Stimulated activated CD4-positive, alpha-beta T cell treated with anti-CD3 and anti-CD28 coated beads, Interleukin-2, amount 100 ng/mL, for 4 hours (primary cell): ENCODE results near the gene CRACDL.
"Not testable (repeated sequence)": the region's sequence is repeated elsewhere in the genome, so short reads cannot be mapped to it uniquely, and the experiment has no call there.

Experiments
- DNase-seq: peaks from one replicate; pipeline ENCODE4 v3.0.0-alpha.2; 2020; ENCODE audit warnings: low read depth

The CRACDL gene

GRCh38 chr2:98903767-98904485 lies 32.1 kb downstream of the CRACDL start:
- DNase-seq: no peak

DNA sequence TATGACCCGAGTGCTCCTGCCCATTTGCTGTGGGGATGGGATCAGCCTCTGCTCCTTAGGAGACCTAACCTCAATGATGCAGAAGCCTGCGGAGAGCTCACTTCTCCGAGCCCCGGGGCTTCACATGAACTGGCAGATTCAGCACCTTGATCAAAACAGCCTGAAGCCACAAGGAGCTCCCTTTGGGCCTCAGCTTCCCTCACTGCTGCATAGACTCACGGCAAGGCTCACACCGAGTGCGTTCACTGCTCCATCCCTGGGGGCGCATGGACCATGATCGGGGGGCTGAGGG lies 33.0 kb downstream of the CRACDL start:
- DNase-seq: no peak

GRCh38 chr2:98902209-98903063 lies 33.6 kb downstream of the CRACDL start:
- no peak for DNase-seq

- no peak for DNase-seq
These were observed 34.3 kb downstream of the CRACDL start for GRCh38 chr2:98901702-98902101.

DNA sequence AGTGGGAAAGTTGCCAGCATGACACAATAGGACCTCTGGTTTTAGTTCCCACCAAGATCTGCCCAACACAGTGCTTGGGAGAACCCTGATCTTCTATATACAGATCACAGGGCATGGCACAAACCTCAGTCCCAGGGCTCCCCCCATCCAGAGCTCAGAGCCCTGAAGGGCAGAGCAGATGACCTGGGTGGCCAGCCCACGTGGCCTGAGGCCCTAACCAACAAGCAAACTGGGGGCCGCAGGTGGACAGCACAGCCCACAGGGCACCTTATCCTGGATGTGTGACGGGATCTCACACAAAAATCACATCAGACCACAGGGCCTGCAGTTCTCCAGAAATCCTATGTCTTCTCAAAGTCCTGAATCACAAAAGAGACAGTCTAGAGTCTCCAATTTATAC lies 34.7 kb downstream of the CRACDL start:
- no peak for DNase-seq

GRCh38 chr2:98900721-98901120 lies 35.3 kb downstream of the CRACDL start:
- DNase-seq: no peak

- not testable (repeated sequence) for DNase-seq
These were observed 36.3 kb downstream of the CRACDL start for GRCh38 chr2:98899703-98900078.

DNA sequence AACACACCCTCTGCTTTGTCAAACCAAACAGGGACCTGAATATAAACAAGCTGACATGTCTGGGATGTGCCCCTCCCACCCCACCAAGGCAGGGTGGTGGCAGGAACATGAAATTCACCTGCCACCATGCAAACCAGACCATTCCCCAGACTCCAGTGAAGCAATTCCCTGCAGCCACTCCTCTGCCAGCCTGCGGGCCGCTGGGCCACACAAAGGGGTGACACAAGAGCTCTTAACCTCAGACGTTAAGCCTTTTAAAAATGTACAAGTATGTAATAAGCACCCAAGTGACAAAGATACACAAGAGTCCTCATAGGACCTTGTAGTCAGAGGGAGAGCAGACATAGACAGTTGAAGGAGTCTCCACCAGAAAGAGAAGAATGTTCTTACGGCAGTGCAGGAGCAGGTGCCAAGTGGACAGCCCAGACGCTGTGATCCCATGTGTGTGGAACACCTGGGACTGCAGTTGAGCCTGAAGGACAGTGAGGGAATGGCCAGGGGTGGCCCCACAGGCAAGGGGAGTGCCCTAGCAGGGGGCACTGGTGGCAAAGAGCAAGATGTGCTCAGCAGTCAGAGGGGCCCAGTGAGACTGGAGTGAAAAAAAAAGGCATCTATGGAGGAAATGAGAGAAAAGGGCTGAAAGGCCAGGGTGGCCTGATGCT lies 36.9 kb downstream of the CRACDL start:
- no peak for DNase-seq

DNA sequence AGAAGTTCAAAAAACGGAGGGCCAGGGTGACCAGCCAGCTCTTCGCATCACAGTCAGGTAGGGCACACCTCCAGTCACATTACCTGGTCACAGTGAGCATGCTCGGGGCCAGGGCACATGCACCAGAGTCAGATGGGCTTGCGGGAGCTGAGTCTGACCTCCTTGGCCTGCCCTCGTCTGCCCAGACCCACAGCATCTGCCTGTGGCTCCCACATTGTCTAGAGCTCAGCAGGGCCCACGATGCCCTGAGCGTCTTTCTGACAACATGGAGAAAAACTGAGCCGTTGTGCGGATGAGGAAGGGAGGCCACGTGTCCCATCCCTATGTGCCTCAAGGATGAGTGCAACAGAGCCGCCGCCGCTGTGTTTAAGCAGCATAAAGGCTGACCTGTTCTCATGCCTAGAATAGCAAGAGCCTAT lies 37.6 kb downstream of the CRACDL start:
- DNase-seq: no peak

GRCh38 chr2:98897746-98898145 lies 38.3 kb downstream of the CRACDL start:
- no peak for DNase-seq

GRCh38 chr2:98896944-98897343 lies 39.1 kb downstream of the CRACDL start:
- DNase-seq: no peak

- no peak for DNase-seq
These were observed 39.6 kb downstream of the CRACDL start for GRCh38 chr2:98896416-98896815.

DNA sequence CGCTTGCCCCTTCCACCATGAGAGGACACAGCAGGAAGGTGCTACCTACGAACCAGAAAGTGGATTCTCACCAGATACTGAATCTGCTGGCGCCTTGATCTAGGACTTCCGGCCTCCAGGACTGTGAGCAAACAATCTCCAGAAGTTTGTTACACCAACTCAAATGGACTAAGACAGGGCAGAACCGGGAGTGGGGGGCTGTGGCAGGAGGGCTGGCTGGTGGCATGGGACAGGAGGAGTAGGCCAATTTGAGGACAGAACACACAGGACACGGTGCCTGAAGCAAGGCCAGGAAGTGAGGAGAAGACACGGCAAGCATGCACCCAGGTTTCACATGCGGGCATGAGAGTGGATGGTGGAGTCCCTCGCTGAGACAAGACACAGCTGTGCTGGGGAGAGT lies 40.1 kb downstream of the CRACDL start:
- DNase-seq: no peak

GRCh38 chr2:98895221-98895620 lies 40.8 kb downstream of the CRACDL start:
- DNase-seq: no peak

DNA sequence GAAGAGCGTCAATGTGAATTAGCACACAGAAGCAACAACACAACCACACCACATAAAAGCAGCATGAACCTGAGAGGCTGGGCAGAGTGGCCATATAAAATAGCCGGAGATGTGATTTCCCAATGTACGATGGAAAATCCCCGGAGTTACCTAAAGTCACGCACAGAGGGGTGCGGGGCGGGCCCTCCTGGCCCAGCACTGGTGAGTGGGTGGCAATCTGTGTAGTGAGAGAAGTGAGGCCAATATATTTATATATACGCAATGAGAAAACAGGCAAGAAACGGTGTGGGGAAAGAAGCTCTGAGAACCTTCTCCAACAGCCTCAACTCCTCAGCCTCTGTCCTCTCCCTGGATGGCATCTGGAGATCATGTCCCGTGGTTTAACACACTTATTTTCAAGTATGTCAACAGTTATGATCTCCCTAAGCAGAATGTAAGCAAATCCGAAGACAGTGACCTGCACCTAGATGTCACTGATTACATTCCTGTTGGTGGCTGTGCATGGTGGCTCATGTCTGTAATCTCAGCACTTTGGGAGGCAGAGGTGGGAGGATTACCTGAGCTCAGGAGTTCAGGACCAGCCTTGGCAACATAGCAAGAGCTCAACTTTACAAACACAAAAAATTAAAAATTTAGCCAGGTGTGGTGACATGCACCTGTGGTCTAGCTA lies 41.6 kb downstream of the CRACDL start:
- DNase-seq: no peak

DNA sequence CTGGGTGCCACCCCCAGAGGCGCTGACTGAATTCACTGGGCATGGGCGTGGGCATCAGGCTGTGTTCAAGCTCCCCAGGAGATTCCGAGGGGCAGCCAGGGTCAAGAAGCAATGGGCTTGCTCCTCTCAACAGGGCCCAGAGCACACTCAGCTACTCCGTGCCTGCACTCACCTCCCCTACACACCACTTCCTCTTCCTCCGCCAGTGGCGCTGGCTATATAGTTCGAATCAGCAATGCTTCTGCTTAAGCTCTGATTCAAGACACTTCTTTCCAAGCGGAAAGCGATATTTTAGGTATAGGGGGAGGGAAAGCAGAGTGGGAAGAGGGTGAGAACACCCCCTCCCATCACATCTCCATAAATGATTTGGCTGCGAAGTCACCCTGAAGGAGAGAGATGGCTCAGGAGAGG lies 42.1 kb downstream of the CRACDL start:
- no peak for DNase-seq

- no peak for DNase-seq
These were observed 43.2 kb downstream of the CRACDL start for GRCh38 chr2:98892871-98893270.

DNA sequence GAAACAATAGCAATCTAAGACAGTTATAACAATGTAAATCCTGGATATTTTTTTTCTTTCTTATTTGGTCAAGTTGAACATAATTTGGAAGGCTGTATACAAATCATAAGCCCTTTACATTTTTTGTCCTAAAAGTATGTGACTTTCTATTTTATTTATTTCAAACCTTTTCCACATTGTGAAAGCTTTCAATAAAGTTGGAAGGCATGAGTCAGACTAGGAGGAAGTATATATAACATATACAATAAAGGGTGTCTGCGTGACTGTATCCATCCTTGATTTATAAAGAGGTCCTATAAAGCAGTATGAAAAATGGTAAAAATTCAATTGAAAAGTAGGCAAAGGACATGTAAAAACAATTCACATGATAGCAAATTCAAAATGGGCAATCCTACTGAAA lies 44.4 kb downstream of the CRACDL start:
- DNase-seq: no peak

DNA sequence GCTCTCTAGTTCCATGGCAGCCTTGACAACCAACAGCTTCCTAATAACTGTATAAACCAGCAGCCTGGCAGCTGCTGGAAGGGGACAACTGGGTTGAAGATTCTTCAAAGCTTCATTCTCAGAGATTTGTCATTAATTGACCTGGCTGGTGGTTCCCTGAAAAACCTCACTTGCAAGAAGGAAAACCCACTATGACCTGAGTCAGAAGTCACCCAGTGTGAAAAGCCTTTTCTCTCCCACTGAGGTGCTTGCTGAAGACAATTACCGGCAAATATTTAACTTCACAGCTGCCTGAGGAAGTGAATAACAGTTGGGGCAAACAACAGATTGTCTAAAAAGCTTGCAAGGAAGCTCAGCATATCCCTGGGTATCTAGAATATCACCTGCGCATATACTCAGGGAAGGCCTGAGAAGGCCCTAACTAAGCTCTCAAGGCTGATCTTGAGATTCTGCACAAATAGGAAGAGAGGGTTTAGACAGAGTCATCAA lies 49.9 kb downstream of the CRACDL start:
- no peak for DNase-seq

DNA sequence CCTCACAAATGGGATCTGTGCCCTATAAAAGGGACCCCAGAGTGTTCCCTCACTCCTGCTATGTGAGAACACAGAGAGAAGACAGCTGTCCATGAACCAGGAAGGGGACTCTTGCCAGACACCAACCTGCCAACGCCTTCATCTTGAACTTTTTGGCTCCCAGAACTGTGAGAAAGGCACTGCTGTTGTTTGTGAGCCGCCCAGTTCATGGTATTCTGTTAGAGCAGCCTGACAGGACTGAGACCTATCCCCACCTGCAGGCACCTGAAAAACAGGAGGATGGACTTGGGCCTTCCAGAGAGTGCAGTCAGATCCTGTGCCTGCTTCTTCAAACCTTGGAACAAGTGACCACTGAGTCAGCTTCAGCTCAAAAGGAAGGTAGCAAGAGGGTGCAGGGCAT lies 51.4 kb downstream of the CRACDL start:
- DNase-seq: no peak

DNA sequence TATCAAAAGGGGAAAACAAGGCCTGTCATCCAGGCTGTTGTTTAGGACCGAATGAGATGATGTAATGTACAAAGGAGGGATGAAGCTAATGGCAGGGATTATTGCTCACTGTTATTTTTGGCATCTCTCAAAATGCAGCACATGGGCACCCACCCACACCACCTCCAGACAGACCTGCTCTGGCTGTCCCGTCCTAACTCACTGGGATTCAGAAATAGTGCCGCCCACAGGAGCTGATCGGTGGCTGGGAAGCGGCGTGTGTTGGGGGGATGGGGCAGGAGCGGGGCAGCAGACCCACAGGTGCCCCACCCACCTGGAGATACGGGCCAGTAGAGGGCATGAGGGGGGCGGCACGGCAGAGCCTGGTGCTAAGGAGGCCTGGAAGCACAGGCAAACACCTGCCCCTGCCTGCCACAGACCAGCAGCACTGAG lies 52.2 kb downstream of the CRACDL start:
- no peak for DNase-seq

GRCh38 chr2:98882971-98883779 lies 52.9 kb downstream of the CRACDL start:
- DNase-seq: no peak
